CD4-positive, alpha-beta T cell treated with Interleukin-17A for 4 hours (primary cell): ENCODE data around the gene LRRC55.

Experiments used
- DNase-seq: peaks from one replicate; pipeline ENCODE4 v3.0.0-alpha.2; 2020; ENCODE audit warnings: mixed read lengths

LRRC55 gene

GRCh38 chr11:57181678-57182305, at the start of gene LRRC55:
LRRC55 (plus strand) TSS chr11:57181953; CDS start chr11:57182023, 70 bp downstream.
- no peak for DNase-seq

GRCh38 chr11:57133366-57134038, 48.3 kb upstream of the LRRC55 start:
- no peak for DNase-seq

GRCh38 chr11:57134284-57134683, 47.5 kb upstream of the LRRC55 start:
- DNase-seq, result no peak

GRCh38 chr11:57135020-57135751, 46.6 kb upstream of the LRRC55 start:
- DNase-seq, result no peak

GRCh38 chr11:57140568-57140967, 41.2 kb upstream of the LRRC55 start:
- no peak for DNase-seq

- no peak for DNase-seq
Measured at GRCh38 chr11:57143459-57143858, 38.3 kb upstream of the LRRC55 start.

- no peak for DNase-seq
Measured at GRCh38 chr11:57144075-57144474, 37.7 kb upstream of the LRRC55 start.

- DNase-seq, result no peak
Measured at GRCh38 chr11:57144531-57145320, 37.0 kb upstream of the LRRC55 start.

- no peak for DNase-seq
Measured at GRCh38 chr11:57146301-57146700, 35.5 kb upstream of the LRRC55 start.

GRCh38 chr11:57148621-57149020, 33.1 kb upstream of the LRRC55 start:
- DNase-seq, result no peak

GRCh38 chr11:57150454-57150917, 31.3 kb upstream of the LRRC55 start:
- DNase-seq, result no peak

GRCh38 chr11:57152134-57152533, 29.6 kb upstream of the LRRC55 start:
- no peak for DNase-seq

- no peak for DNase-seq
Measured at GRCh38 chr11:57153448-57153847, 28.3 kb upstream of the LRRC55 start.

GRCh38 chr11:57154739-57155138, 27.0 kb upstream of the LRRC55 start:
- DNase-seq, result no peak

GRCh38 chr11:57155400-57155799, 26.4 kb upstream of the LRRC55 start:
- DNase-seq, result no peak

GRCh38 chr11:57155838-57156607, 25.7 kb upstream of the LRRC55 start:
- no peak for DNase-seq

GRCh38 chr11:57156928-57157327, 24.8 kb upstream of the LRRC55 start:
- DNase-seq, result no peak

GRCh38 chr11:57157624-57158023, 24.1 kb upstream of the LRRC55 start:
- DNase-seq, result no peak

GRCh38 chr11:57158180-57158579, 23.6 kb upstream of the LRRC55 start:
- no peak for DNase-seq

- DNase-seq, result no peak
Measured at GRCh38 chr11:57158599-57158998, 23.2 kb upstream of the LRRC55 start.

- DNase-seq, result no peak
Measured at GRCh38 chr11:57160665-57161064, 21.1 kb upstream of the LRRC55 start.

- DNase-seq, result no peak
Measured at GRCh38 chr11:57161351-57161750, 20.4 kb upstream of the LRRC55 start.
